Activated gamma-delta T cell treated with Interleukin-2 at 50 U/mL for 16 hours (primary cell): Measurements from ENCODE around the gene APOBR.
"Not testable (repeated sequence)": the region's sequence is repeated elsewhere in the genome, so short reads cannot be mapped to it uniquely, and the experiment has no call there.

ENCODE experiments used
- DNase-seq: peaks from one replicate; pipeline ENCODE4 v3.0.0-alpha.2; 2020

Gene APOBR, protein sequence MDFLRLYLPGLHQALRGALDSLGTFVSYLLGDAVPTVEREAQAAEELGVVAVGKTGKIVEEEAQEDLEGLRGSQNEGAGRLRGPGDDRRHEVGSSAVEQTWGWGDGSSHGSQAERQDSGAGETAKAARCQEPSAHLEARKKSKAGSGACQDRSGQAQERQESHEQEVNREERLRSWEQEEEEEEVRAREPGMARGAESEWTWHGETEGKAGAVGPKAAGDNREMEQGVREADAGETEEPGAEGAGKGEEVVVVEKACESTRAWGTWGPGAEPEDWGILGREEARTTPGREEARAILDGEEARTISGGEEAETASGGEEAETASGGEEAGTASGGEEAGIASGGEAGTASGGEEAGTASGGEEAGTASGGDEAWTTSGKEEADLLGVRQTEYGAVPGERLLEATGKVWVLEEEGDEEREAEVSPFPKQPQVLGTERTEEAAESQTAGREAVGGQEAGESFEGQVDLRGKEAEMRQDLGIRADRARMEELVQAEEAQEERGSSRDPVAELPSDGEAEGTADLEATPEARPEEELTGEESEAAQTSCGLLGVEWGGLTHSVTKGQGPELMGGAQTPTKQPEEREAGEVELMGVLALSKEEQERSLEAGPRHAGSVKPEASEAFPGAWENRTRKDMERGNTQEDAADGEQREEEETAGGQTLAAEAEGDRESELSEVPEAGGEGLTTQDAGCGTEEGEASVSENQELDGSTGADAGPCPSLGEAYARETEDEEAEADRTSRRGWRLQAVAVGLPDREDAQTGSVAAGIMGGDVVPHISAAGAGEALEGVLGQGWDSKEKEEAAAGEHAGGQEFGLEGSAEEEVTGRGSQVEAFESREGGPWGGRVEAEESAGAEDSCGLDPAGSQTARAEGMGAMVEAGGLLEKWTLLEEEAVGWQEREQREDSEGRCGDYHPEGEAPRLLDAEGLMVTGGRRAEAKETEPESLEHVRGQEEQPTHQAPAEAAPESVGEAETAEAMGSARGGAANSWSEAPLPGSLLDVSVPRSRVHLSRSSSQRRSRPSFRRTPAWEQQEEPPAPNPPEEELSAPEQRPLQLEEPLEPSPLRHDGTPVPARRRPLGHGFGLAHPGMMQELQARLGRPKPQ

DNA sequence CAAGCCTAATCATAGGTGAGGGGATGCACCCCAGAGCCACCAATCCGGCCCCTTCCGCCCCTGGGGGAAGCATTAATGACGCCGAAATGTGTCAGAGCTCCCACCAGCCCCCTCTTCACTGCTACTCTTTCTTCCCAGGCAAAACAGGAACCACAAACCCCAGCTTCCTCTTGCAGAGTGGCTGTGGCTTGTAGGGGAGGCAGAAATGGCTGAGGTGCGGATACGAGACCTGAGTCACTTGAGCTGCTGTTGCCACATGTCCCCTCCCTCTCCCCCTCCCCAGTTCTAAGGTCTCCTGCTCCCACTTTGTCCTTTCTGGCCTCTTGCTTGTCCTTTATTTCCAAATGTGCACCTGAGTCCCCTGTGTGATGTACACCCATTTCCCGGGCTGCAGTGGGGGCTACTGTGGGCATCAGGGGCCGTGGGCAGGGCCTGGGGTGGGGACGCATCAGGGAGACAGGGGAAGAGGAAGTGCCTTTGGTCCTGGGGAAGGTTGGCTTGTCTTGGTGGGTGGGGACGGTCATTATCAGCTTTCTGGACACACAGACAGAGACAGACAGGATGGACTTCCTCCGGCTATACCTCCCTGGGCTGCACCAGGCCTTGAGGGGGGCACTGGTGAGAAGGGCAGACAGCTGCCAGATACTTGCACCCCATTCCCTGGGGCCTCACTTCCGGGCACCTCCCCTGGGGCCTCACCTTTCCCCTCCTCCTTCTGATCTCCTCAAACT lies at the start of gene APOBR:
TSS of gene APOBR (plus strand) at position 523 of the 731 bp plus-strand sequence. CDS start at position 562, 39 bp downstream.
- peak; percentile 89 for DNase-seq

DNA sequence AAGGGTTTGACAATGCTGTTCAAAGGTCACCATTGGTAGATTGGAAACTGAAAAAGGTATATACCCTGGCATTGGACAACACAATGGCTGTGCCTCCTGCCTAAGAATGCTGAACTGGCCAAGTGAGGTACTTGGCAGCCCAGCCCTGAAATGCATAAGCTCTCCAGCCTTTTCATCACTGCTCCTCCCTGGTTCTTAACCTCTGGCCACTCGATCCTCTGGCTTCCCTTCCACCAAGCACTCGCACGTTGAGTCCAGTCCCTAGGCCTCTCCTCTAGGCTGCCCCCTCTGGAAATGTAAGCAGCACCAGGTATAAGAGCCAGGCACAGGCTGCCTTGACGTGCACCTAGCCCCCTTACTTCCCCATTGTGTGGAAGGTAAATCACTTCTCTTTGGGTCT lies 48.1 kb upstream of the APOBR start:
- DNase-seq, result not testable (repeated sequence)

DNA sequence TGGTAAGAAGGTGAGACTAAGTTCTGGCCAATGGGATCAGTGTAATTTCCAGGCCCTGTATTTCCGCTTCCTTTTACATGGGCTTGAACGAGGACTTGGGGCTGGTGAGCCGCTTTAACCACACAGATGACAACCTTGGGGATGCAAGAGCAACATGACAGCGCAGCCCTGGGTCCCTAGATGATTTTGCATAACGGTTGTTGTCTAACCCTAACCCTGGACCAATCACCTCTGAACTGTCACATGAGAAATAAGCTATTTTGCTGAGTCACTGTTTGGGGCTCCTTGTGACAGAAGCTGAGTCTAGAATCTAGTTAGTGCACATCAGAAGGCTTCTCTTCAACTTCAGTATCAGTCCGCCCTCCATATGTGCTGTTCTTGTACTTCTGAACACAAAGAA lies 47.4 kb upstream of the APOBR start:
- not testable (repeated sequence) for DNase-seq

DNA sequence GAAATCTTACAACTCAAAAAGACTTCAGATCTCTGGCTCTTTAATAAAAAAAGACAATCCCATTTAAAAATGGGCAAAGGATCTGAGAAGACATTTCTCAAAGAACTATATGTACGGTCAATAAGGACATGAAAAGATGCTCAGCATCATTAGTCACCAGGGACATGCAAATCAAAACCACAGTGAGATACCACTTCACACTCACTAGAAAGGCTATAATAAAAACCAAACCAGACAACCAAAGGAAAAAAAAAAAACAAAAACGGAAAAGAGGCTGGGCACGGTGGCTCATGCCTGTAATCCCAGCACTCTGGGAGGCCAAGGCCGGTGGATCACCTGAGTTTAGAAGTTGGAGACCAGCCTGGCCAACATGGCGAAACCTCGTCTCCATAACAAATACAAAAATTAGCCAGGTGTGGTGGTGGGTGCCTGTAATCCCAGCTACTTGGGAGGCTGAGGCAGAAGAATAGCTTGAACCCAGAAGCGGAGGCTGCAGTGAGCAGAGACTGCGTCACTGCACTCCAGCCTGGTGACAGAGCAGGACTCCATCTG lies 20.7 kb upstream of the APOBR start:
- DNase-seq, result no peak

DNA sequence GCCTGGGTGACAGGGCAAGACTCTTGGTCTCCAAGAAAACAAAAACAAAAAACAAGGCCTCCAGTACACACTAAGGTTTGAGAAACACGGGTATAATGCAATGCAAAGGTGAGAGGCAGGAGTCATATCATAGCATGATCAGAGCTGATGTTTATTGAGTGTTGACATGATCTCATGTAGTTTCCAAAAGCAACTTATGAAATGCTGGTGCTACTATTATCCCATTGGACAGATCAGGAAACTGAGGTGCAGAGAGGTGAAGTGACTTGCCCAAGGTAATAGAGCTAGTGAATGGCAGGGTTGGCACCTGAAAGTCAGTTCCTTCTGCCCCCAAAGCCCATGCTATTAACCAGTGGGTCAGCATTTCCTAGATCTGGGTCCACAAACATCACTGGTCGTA lies 19.2 kb upstream of the APOBR start:
- DNase-seq, result no peak

DNA sequence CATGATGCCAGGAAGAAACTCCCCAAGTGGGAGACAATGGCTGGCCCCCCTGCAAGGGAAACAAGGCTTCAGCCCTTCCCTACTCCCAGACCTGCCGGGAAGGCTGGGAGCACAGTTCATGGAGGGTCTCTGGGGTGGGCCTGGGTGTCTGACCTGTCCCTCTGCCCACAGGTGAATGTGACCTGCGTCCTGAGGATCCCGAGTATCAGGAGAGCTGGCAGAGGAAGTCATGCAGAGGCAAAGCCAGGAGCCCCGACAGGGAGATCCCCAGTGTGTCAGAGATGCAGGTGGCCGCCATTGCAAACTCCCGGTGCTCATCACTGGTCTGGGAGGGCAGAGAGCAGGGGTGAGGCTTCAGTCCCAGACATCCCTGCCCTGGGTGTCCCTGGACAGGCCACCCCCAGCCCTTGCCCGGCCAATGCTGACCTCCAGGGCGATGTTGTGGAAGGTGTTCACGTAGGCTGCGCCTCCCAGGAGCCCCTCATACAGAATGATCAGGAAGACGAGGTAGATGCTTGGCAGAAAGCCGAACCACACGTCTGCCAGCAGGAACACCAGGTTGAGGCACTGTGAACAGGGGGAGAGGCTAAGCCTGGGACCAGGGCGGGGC lies 17.0 kb upstream of the APOBR start:
- no peak for DNase-seq

DNA sequence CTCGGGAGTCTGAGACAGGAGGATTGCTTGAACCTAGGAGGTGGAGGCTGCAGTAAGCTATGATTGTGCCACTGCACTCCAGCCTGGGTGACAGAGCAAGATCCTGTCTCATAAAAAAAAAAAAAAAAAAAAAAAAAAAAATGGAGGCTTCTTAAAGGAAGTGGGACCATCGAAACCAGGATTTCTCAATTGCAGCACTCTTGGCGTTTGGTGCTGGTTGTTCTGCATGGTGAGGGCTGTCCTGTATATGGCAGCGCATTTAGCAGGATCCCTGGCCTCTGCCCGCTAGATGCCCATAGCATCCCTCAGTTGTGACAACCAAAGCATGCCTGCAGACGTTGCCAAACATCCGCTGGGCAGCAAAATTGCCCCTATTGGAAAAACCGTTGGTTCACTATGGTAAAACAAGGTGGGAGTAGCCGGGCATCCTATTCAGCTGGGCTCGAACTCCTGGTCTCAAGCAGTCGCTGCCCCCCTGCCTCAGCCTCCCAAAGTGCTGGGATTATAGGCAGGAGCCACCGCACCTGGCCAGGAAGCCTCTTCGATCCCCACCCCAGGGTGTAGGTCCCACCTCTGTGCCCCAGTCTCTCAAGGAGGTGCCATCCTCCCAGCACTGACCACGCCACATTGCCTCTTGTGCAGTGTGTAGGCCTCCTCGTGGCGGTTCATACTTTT lies 15.8 kb upstream of the APOBR start:
- DNase-seq, result no peak

DNA sequence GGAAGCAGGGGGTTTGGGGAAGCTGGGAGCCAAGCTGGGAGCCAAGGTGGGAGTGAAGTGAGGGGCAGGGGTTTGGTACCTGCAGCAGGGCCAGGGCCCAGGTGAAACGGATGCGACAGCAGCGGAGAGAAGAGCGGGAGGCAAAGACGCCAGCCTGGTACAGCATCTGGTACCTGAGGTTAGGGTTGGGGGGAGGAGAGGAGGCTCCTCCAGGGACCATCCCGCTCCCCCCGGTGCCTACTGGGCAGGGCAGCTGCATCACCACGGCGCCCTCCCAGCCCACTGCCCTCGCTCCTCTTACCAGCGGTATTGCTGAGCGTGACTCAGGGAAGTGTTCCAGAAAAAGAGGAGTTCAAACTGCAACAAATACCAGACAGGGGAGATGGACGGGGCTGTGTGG lies 12.4 kb upstream of the APOBR start:
- DNase-seq, result no peak

DNA sequence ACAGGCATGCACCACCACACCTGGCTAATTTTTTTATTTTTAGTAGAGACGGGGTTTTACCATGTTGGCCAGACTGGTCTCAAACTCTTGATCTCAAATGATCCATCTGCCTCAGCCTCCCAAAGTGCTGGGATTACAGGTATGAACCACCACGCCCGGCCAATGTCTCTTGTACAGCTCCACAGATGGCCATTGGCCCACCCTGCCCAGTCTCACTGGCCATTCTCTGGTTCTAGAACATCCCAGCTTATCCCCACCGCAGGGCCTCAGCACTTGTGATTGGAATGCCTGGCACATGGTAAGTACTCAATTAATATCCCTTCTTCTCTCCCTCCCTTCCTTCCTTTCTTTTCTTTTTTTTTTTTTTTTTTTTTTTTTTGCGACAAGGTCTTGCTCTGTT lies 11.1 kb upstream of the APOBR start:
- not testable (repeated sequence) for DNase-seq

DNA sequence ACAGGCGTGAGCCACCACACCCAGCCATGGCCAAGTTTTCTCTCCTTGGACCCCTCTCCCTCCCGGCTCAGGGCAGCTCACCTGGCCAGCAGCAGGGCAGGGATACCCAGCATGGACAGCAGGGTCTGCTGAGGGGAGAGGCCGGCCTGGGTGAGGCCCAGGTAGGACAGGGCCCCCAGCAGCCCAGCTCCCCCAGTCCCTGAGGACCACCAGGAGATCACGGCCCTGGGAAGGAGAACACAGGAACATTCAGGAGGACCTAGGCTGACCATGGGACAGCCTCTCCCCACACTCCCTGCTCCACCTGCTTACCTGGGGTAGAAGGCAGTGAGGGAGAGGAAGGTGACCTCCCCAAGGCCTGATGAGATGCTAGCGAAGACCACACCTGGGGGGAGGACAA lies 8.2 kb upstream of the APOBR start:
- DNase-seq, result no peak

DNA sequence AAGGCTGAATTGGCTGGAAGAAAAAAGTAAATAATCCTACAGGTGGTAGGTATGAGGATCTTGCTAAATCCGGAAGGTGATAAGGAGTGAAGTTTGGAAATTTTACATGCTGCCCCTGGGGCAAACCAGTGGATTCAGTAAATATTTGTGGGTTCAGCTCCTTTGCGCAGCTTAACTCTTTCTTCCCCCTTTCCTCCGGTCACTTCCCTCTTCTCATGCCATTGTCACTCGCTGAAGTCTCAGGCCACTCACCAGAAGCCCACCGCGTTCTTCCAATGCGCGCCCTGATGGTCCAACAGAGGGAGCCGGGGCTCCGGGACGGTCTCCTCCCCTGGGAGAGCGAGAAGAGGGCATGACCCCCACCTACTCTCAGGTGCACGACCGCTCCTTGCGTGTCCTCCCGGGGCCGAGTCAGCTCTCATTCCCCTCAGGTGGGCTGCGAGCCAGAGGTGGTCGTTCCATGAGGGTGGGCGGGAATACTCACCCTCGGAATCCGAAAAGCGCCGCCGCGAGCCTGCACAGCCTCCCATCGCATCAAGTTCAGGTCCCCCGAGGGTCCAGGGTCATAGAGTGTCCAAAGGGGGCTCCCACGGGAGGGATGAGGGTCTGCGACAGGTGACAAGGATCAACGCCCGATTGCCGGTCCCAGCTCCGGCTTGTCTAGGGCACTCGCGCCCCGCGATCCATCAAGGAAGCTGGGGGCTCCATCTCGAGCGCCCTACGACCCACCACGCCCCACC lies 3.0 kb upstream of the APOBR start:
- DNase-seq, result no peak

DNA sequence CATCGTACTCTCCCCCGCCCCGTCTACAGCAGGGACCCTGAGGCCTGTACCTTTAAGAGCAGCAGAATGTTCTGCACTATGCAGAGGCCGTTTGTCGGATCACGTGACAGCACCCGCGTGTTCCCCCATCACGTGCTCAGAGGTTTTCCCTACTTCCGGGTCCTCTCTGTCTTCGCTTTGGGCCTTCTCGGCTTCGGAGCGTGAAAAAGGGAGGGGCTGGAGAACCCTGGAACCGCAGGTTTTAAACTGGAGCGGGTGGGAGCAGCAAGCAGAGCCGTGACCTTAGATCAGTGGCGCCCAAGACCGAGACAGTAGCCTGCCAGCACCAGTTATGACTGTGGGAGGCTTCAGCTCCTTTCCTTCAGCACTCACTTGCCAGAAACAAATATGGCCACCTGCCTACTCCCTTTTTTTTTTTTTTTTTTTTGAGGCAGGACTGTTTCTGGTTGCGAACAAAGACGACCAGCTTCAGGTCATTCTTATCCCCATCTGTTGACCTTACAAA lies 2.4 kb upstream of the APOBR start, which contains the start of gene CLN3:
TSS of gene CLN3 (minus strand) at position 105 of the 505 bp plus-strand sequence. CDS start 315 bp downstream, outside the sequence.
- peak; percentile 83 for DNase-seq

DNA sequence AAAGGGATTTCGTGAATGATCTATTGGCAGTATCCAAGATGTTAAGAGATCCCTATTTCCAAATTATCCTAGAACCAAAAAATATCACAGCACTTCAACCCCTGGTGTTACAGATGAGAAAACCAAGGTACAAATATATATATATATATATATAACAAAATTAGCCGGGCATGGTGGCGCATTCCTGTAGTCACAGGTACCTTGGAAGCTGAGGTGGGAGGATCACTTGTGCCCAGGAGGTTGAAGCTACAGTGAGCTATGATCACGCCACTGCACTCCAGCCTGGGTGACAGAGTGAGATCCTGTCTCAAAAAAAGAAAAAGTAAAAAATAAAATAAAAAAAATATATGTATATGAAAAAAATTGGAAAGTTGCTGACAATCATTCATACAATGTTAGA lies 1.9 kb upstream of the APOBR start:
- no peak for DNase-seq

DNA sequence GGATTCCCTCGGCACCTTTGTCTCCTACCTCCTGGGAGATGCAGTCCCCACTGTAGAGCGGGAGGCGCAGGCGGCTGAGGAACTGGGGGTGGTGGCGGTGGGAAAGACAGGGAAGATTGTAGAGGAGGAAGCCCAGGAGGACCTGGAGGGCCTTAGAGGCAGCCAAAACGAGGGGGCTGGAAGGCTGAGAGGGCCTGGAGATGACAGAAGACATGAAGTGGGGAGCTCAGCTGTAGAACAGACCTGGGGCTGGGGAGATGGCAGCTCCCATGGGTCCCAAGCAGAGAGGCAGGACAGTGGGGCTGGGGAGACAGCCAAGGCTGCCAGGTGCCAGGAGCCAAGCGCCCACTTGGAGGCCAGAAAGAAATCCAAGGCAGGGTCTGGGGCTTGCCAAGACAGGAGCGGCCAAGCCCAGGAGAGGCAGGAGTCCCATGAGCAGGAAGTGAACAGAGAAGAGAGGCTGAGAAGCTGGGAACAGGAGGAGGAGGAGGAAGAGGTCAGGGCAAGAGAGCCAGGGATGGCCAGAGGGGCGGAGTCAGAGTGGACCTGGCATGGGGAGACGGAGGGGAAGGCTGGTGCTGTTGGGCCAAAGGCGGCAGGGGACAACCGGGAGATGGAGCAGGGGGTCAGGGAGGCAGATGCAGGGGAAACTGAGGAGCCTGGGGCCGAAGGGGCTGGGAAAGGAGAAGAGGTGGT lies 803 bp downstream of the APOBR start:
- no peak for DNase-seq

DNA sequence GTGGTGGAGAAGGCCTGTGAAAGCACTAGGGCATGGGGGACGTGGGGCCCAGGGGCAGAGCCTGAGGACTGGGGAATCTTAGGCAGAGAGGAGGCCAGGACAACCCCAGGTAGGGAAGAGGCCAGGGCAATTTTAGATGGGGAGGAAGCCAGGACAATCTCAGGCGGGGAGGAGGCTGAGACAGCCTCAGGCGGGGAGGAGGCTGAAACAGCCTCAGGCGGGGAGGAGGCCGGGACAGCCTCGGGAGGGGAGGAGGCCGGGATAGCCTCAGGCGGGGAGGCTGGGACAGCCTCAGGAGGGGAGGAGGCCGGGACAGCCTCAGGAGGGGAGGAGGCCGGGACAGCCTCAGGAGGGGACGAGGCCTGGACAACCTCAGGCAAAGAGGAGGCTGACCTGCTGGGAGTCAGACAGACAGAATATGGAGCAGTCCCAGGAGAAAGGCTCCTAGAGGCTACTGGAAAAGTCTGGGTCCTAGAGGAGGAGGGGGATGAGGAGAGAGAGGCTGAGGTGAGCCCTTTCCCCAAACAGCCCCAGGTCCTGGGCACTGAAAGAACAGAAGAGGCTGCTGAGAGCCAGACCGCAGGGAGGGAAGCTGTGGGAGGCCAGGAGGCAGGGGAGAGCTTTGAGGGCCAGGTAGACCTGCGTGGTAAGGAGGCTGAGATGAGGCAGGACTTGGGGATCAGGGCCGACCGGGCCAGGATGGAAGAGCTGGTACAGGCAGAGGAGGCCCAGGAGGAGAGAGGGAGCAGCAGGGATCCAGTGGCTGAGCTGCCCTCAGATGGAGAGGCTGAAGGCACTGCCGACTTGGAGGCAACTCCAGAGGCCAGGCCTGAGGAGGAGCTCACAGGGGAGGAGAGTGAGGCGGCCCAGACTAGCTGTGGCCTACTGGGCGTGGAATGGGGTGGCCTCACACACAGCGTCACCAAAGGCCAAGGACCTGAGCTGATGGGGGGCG lies 1.6 kb downstream of the APOBR start:
- DNase-seq, result no peak

DNA sequence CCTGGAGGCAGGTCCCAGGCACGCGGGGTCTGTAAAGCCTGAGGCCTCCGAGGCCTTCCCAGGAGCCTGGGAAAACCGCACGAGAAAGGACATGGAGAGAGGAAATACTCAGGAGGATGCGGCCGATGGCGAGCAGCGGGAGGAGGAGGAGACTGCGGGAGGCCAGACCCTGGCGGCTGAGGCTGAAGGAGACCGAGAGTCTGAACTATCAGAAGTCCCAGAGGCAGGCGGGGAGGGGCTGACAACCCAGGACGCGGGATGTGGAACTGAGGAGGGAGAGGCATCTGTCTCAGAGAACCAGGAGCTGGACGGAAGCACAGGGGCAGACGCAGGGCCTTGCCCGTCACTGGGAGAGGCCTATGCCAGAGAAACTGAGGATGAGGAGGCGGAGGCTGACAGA lies 2.4 kb downstream of the APOBR start:
- no peak for DNase-seq

DNA sequence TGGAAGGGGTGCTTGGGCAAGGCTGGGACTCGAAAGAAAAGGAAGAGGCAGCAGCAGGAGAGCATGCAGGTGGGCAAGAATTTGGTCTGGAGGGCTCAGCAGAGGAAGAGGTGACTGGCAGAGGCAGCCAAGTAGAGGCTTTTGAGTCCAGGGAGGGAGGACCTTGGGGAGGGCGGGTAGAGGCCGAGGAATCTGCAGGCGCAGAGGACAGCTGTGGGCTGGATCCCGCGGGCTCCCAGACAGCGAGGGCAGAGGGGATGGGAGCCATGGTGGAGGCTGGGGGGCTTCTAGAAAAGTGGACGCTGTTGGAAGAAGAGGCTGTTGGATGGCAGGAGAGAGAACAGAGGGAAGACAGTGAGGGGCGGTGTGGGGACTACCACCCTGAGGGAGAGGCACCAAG lies 2.9 kb downstream of the APOBR start:
- no peak for DNase-seq

DNA sequence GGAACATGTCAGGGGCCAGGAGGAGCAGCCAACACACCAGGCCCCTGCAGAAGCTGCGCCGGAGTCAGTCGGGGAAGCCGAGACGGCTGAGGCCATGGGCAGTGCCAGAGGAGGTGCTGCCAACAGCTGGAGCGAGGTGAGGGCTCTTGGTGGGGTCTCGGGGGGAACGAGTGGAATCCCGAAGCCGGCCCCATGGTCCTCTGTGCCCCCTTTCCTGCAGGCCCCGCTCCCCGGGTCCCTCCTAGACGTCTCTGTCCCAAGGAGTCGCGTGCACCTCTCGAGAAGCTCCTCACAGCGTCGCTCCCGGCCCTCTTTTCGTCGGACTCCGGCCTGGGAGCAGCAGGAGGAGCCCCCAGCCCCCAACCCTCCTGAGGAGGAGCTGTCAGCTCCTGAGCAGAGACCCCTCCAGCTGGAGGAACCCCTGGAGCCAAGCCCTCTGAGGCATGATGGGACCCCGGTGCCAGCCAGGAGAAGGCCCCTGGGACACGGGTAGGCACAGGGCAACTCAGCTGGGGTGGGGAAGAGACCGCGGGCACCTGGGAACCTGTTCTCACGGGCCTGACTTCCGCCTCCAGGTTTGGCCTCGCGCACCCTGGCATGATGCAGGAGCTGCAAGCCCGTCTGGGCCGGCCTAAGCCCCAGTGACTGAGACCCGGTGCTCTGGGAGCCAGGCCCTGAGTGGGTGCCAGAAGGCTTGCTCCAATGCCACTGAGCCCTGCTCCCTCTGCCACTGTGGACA lies 3.6 kb downstream of the APOBR start:
- no peak for DNase-seq
